Endothelial cell of umbilical vein (primary cell): ENCODE data around the gene TRMT2A. TPM values are rescaled to one million over a fixed set of nuclear protein-coding genes. Genes with fewer than 3 reads are reported as not detected.

Source experiments
- BruUV-seq: library from RNA; stranded (reverse); fragments of 400-500 nt; replicated peaks from 2 replicates; lab custom pipeline; 2021; lab: Mats Ljungman, UMichigan
- CTCF ChIA-PET: fragments of 300-600, 350-600 bp; sonication (Branson Sonifier 250); formaldehyde crosslinking; loops from one replicate; lab custom pipeline; 2021; ENCODE audit warnings: antibody characterized with exemption, inconsistent platforms; lab: Charles Lee
- POLR2A ChIA-PET: fragments of 300-600, 350-600 bp; sonication (Branson Sonifier 250); formaldehyde crosslinking; loops from one replicate; lab custom pipeline; 2021; ENCODE audit warnings: antibody characterized with exemption, inconsistent platforms; lab: Charles Lee
- DNase-seq: peaks from one replicate; pipeline ENCODE4 v3.0.0-alpha.2; 2011; ENCODE audit warnings: low read depth, low spot score
- FAIRE-seq: peaks from 2 replicates; lab custom pipeline; 2011; peaks lifted over from hg19 to GRCh38; lab: Jason Lieb, UNC
- H2AFZ ChIP-seq: 2 replicates; pipeline ENCODE4 v1.6.0; 2012; ENCODE audit warnings: low read depth, low read length, control low read depth, inconsistent platforms
- H3K27ac ChIP-seq: 2 replicates; pipeline ENCODE4 v1.5.1; 2011; ENCODE audit warnings: low read depth, mild to moderate bottlenecking, control low read depth, low read length, moderate library complexity; ENCODE audit not compliant: insufficient read depth
- H3K27me3 ChIP-seq, 2 experiments: 2 replicates each; pipeline versions ENCODE4 v1.6.0 to v1.6.1; 2011; ENCODE audit warnings: low read length in 2 of 2, mixed read lengths in 1 of 2; ENCODE audit not compliant: control insufficient read depth in 2 of 2, insufficient read depth in 2 of 2
- H3K36me3 ChIP-seq, 2 experiments: 2 replicates in 1 of 2; 3 replicates in 1 of 2; pipeline ENCODE4 v1.5.1; 2011; ENCODE audit warnings: low read length in 2 of 2, mild to moderate bottlenecking in 1 of 2, moderate library complexity in 1 of 2; ENCODE audit not compliant: control insufficient read depth in 2 of 2, insufficient read depth in 2 of 2; ENCODE audit errors: extremely low read depth in 1 of 2
- H3K4me1 ChIP-seq: 3 replicates; pipeline ENCODE4 v1.5.1; 2011; ENCODE audit warnings: mild to moderate bottlenecking, low read length; ENCODE audit not compliant: control insufficient read depth, insufficient read depth; ENCODE audit errors: extremely low read depth
- H3K4me2 ChIP-seq: 2 replicates; pipeline ENCODE4 v1.6.1; 2011; ENCODE audit warnings: low read length, control low read depth, mixed read lengths; ENCODE audit not compliant: insufficient read depth
- H3K4me3 ChIP-seq, 3 experiments: fragments of 200-600 bp in 1 of 3; sonication (generic), shearing (Covaris generic) in 1 of 3; replicated peaks in 1 of 3; 2 replicates each; pipeline ENCODE4 v1.5.1; 2011 to 2016; ENCODE audit warnings: control low read depth in 3 of 3, low read length in 3 of 3, mild to moderate bottlenecking in 2 of 3, inconsistent platforms in 1 of 3, low read depth in 1 of 3, moderate library complexity in 1 of 3; ENCODE audit not compliant: insufficient read depth in 1 of 3
- H3K79me2 ChIP-seq: 2 replicates; pipeline ENCODE4 v1.6.0; 2012; ENCODE audit warnings: low read length, inconsistent platforms; ENCODE audit not compliant: control insufficient read depth, insufficient read depth
- H3K9ac ChIP-seq: replicated peaks from 2 replicates; pipeline ENCODE3; 2011; ENCODE audit warnings: low read length, control low read depth; ENCODE audit not compliant: insufficient read depth; ENCODE audit errors: extremely low read depth
- H3K9me1 ChIP-seq: replicated peaks from 3 replicates; pipeline ENCODE4 v1.6.0; 2011; ENCODE audit warnings: mild to moderate bottlenecking, low read length; ENCODE audit not compliant: control insufficient read depth, insufficient read depth; ENCODE audit errors: extremely low read depth
- H3K9me3 ChIP-seq: replicated peaks from 2 replicates; pipeline ENCODE4 v1.5.1; 2012; ENCODE audit warnings: low read length, inconsistent platforms; ENCODE audit not compliant: control insufficient read depth, insufficient read depth
- H4K20me1 ChIP-seq: replicated peaks from 2 replicates; pipeline ENCODE3; 2011; ENCODE audit warnings: mild to moderate bottlenecking, low read length; ENCODE audit not compliant: control insufficient read depth, insufficient read depth; ENCODE audit errors: extremely low read depth
- EZH2 ChIP-seq: IDR thresholded peaks from 2 replicates; pipeline ENCODE4 v1.6.1; 2012; ENCODE audit warnings: borderline replicate concordance, low read depth, mild to moderate bottlenecking, moderate library complexity, low read length, inconsistent platforms; ENCODE audit not compliant: severe bottlenecking
- FOS ChIP-seq: IDR thresholded peaks from 2 replicates; pipeline ENCODE4 v1.6.1; 2011; ENCODE audit warnings: mild to moderate bottlenecking, low read length, moderate library complexity, borderline replicate concordance; ENCODE audit not compliant: insufficient read depth
- GATA2 ChIP-seq: IDR thresholded peaks from 2 replicates; pipeline ENCODE4 v1.7.0; 2011; ENCODE audit warnings: low read depth, mild to moderate bottlenecking, moderate library complexity, mixed read lengths, low read length; ENCODE audit not compliant: insufficient read length, insufficient read depth
- JUN ChIP-seq: IDR thresholded peaks from 2 replicates; pipeline ENCODE4 v1.6.1; 2011; ENCODE audit warnings: borderline replicate concordance, low read depth; ENCODE audit not compliant: insufficient read length, insufficient read depth
- MYC ChIP-seq: IDR thresholded peaks from one replicate; pipeline ENCODE4 v1.6.1; 2011; ENCODE audit warnings: mild to moderate bottlenecking, low read depth, low read length
- POLR2A ChIP-seq: IDR thresholded peaks from 2 replicates; pipeline ENCODE4 v1.6.1; 2012; ENCODE audit warnings: low read depth, mild to moderate bottlenecking, control low read depth, low read length
- POLR2AphosphoS5 ChIP-seq: IDR thresholded peaks from 2 replicates; pipeline ENCODE4 v1.6.1; 2012; ENCODE audit warnings: low read depth, mild to moderate bottlenecking, control low read depth, low read length, moderate library complexity; ENCODE audit not compliant: insufficient read depth
- dilution Hi-C: fragments of 300-500 bp; cut with MboI; formaldehyde crosslinking; loops from one replicate; pipeline ENCODE4 v1.15.0; 2019; ENCODE audit warnings: low sequenced_read_pairs; ENCODE audit not compliant: extremely low pct_ligation_motif_present
- intact Hi-C: fragments of 100-400 bp; cut with micrococcal nuclease; formaldehyde crosslinking; loops from one replicate; pipeline ENCODE4 v1.10.0; 2022
- polyA plus RNA-seq, 4 experiments: library from polyadenylated mRNA; depleted of rRNA in 3 of 4; stranded (reverse) in 3 of 4; unstranded in 1 of 4; fragments of >200 nt; gene quantifications; 2 replicates each; pipeline versions ENCODE4 v1.2.1 to v1.2.3, GENCODE V29; 2011 to 2012; ENCODE audit warnings: missing spikeins in 1 of 4
- total RNA-seq: library from RNA; stranded (reverse); gene quantifications from 2 replicates; pipeline ENCODE4 v1.2.3, GENCODE V29; 2021
- TF ChIP-seq, protein P1 (sequence below), 2 donors: IDR thresholded peaks; 1 replicate in 1 of 2; 2 replicates in 1 of 2; pipeline ENCODE4 v1.5.1; 2011; ENCODE audit warnings: low read length in 2 of 2, mild to moderate bottlenecking in 2 of 2, moderate library complexity in 2 of 2, control low read depth in 1 of 2, inconsistent platforms in 1 of 2, low read depth in 1 of 2; ENCODE audit not compliant: insufficient read depth in 1 of 2; ENCODE audit errors: extremely low read depth in 1 of 2
- TF ChIP-seq, protein P2 (sequence below): IDR thresholded peaks from 2 replicates; pipeline ENCODE4 v1.6.1; 2011; ENCODE audit not compliant: insufficient read depth, insufficient read length

TRMT2A gene
- total and polyA plus RNA-seq, 2 donors (not counting 3 experiments of a cell fraction or from before 2014, with no cell fraction given): 51.2 to 61.9 TPM

DNA sequence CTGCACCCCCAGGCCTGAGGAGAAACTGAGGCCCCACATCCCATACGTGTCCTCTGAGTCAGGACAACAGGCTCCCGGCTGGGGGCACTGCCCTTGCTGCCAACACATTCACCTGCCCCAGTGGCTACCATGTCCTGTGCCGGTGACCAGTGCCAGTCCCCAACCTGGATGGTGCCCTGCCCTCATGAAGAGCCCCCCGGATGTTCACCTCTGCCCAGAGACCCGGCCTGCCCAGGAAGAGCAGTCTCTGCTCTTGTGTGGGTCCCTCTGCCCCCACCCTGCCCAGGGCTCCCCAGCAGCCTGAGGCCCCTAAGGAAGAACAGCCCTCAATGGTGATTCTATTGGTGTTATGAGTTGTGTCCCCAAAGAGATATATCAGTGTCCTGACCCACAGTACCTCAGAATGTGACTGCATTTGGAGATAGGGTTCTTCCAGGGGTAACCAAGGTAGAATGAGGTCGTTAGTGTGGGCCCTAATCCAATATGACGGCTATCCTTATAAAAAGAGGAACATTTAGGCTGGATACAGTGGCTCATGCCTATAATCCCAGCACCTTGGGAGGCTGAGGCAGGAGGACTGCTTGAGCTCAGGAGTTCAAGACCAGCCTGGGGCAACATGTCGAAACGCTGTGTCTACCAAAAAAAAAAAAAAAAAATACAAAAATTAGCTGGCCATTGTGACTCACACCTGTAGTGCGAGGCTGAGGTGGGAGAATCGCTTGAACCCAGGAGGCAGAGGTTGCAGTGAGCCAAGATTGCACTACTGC, 50.2 kb downstream of the TRMT2A start:
- H3K4me2 ChIP-seq: no peak overlapping the region
- no TSS peak for BruUV-seq
- H3K4me1 ChIP-seq: peaks cover 12% of the 10 kb centered on the region
- CTCF ChIA-PET: no interaction called here
- no peaks in the 10 kb centered on the region for H3K9me1 ChIP-seq
- H3K79me2 ChIP-seq: no peaks in the 10 kb centered on the region
- dilution Hi-C loops: no loop called here
- no peak for DNase-seq
- intact Hi-C loops: no loop called here
- TF ChIP-seq MYC (no peak), JUN (no peak), POLR2A (no peak), GATA2 (no peak), FOS (no peak), POLR2AphosphoS5 (no peak), EZH2 (no peak)
- TF ChIP-seq, protein P1, sequence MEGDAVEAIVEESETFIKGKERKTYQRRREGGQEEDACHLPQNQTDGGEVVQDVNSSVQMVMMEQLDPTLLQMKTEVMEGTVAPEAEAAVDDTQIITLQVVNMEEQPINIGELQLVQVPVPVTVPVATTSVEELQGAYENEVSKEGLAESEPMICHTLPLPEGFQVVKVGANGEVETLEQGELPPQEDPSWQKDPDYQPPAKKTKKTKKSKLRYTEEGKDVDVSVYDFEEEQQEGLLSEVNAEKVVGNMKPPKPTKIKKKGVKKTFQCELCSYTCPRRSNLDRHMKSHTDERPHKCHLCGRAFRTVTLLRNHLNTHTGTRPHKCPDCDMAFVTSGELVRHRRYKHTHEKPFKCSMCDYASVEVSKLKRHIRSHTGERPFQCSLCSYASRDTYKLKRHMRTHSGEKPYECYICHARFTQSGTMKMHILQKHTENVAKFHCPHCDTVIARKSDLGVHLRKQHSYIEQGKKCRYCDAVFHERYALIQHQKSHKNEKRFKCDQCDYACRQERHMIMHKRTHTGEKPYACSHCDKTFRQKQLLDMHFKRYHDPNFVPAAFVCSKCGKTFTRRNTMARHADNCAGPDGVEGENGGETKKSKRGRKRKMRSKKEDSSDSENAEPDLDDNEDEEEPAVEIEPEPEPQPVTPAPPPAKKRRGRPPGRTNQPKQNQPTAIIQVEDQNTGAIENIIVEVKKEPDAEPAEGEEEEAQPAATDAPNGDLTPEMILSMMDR (IDR thresholded peaks at IDR 0.05; ENCODE audit: extremely low read depth in 1 of 2, insufficient read depth in 1 of 2, low read depth in 1 of 2, low read length in 2 of 2): no peak
- TF ChIP-seq, protein P2, sequence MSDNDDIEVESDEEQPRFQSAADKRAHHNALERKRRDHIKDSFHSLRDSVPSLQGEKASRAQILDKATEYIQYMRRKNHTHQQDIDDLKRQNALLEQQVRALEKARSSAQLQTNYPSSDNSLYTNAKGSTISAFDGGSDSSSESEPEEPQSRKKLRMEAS: no peak
- H3K27ac ChIP-seq: no peak overlapping the region
- POLR2A ChIA-PET: no interaction called here
- FAIRE-seq: no peak
- no peaks in the 10 kb centered on the region for H3K27me3 ChIP-seq
- H3K9ac ChIP-seq: no peak overlapping the region
- no peaks in the 10 kb centered on the region for H3K9me3 ChIP-seq
- no peak overlapping the region for H3K4me3 ChIP-seq
- H2AFZ ChIP-seq: no peak overlapping the region
- H4K20me1 ChIP-seq: no peaks in the 10 kb centered on the region
- H3K36me3 ChIP-seq: peaks cover 2 to 10% of the 10 kb centered on the region in 2 experiments
